Bone marrow (tissue), 2 donors: ENCODE data around the gene GNAZ.

Experiments
- DNase-seq, 2 donors: peaks; one replicate each; lab custom pipeline; 2025; lab: John Stamatoyannopoulos, UW

Gene GNAZ

GRCh38 chr22:23155143-23155542 is 84.8 kb downstream of the GNAZ start:
- DNase-seq = no peak

GRCh38 chr22:23155831-23156230 is 85.5 kb downstream of the GNAZ start:
- DNase-seq = no peak

DNA sequence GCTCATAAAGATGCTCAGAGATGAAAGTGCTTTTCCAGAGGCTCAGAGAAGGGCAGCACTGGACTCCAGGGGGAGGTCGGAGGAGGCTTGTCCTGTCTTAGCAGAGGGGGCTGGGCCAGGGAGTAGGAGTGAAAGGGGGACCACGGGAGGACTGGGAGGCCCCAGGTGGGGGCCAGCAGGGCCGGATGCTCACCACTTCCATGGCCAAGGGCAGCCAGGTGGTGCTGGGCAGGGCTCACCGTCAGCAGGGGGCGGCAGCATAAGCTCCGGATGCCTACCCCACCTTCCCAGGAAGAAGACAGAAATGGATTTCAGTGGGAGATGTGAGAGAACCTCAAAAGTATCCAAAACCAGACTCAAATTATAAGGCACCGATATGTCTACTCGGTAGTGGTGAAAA is 86.0 kb downstream of the GNAZ start:
- DNase-seq = no peak

DNA sequence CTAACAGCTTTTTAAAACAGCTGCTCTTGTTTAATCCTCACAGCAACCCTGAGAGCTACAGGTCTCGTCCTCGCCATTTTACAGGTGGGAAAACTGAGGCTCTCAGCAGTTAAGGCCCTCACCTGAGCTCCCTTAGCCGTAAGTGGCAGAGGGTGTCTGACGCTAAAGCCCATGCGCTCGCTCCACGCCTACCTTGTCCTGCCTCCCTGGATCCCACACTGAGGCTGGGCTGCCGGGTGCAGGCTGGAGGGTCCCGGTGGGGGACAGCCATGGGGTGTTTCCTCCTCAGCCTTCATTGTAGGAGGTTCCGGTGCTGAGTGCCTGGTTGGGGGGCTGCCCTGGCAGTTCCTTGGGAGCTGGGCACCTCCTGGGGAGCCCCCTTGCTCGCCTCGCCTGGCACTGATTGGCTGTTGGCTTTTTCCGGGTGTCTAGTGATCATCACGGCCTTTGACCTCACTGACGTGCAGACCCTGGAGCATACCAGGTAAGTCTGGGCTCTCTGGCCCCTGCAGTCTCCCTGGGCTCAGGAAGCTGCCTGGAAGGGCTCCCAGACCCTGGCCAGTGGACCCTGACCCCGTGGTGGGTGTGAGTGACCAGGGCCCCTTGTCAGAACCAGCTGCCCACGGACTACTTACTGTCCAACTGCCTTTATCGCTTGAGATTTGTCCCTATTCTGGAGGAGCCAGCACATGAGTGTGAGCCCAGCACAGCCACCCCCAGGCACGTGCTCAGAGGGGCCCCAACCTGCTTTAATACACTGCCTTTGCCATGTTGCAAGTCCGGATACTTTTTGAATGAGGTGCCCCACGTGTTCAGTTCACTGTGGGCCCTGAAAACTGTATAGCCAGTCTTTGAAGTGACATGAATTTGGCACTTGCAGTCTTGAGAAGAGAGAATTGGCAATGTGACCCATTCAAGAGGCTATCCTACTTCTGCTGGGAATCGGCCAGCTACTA is 87.5 kb downstream of the GNAZ start:
- no peak for DNase-seq

- no peak for DNase-seq
Observed at GRCh38 chr22:23158516-23159290, 88.4 kb downstream of the GNAZ start.

GRCh38 chr22:23159291-23159630 is 88.9 kb downstream of the GNAZ start:
- DNase-seq = no peak

DNA sequence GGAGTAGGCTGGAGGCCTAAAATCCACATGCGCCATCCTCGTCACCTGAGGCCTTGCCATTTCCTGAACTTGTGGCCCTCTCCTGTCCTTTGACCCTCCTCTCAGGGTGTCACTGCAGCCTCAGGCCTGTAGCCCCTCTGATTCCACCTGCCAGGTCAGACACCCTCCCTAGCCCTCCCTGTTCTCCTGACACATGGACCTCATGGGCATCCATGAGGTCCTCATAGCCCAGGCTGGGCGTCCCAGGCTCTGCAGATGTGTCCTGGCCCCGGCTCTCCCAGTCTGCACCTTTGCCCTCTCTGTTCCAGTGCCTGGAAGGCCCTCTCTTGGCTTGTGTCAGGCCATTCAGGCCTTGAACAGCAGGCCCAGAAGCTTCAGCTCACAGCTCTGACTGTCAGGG is 90.7 kb downstream of the GNAZ start:
- DNase-seq = no peak

DNA sequence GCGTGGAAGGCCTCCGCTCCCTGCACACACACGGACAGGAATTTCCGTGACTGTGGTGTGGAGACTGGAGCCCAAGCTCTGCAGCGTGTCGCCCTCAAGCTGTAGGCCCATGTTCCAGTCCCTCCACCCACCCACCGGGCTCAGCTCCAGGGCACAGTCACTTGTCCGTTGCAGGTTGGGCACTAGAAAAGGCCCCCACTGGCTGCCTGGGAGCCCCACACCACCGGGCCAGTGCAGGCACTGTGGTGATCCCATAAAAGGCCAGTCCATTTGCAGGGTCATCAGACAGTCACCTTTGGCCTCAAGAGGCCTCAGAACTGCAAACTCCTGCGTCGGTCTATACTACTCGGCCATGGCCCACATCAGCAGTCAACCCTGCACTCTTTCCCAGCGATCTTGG is 91.3 kb downstream of the GNAZ start:
- DNase-seq = no peak

GRCh38 chr22:23163665-23164064 is 93.3 kb downstream of the GNAZ start:
- no peak for DNase-seq

GRCh38 chr22:23164091-23164490 is 93.8 kb downstream of the GNAZ start:
- no peak for DNase-seq

GRCh38 chr22:23166042-23166831 is 95.9 kb downstream of the GNAZ start:
- DNase-seq = no peak

DNA sequence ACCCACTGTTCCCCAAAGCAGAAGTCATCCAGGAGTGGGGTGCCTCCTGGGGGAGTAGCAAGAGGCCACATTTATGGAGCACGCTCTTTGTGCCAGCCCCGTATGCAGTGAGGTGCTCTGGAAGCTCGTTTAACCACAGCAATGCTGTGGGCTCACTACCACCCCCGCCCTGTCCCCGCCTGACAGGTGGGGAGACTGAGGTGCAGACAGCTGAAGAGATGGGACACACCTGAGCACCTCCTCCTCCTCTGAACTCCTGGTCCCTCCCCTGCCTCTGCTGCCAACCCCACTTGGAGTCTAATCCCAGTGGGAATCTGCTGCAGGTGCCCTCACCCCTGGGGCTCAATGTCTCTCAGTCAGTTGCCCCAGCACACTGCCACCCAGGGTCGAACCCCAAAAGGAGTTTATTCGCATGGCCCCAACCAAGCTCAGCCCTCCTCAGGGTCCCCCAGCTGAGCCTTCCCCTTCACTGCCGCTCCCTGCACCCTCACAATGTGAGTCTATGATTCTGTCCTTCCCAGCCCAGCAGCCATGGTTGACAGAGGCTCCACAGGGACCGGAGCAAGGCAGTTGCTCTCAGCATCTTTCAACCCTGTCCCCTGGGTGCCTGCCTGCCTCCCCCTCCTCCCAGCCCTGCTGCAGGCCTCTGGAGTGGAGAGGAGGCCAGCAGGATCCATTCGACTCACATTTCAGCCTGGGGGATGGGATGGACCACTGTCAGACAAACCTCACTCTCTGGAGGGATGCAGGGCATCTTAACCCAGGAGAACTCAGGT is 96.7 kb downstream of the GNAZ start:
- no peak for DNase-seq

GRCh38 chr22:23168391-23169042 is 98.2 kb downstream of the GNAZ start:
- no peak for DNase-seq

- no peak for DNase-seq
Observed at GRCh38 chr22:23169043-23169406, 98.7 kb downstream of the GNAZ start.
